Head of caudate nucleus (tissue), 42 donors: Measurements from ENCODE around the gene KRT25.

Experiments
- DNase-seq, 42 donors: peaks; one replicate each; pipeline versions ENCODE4 v3.0.0 to v3.0.0-alpha.2; 2020 to 2021; ENCODE audit warnings: mixed read lengths in 7 of 42
- intact Hi-C: fragments of 100-400 bp; cut with DNase I; formaldehyde crosslinking; loops from one replicate; pipeline ENCODE4 v1.15.0; 2022

Gene KRT25, protein sequence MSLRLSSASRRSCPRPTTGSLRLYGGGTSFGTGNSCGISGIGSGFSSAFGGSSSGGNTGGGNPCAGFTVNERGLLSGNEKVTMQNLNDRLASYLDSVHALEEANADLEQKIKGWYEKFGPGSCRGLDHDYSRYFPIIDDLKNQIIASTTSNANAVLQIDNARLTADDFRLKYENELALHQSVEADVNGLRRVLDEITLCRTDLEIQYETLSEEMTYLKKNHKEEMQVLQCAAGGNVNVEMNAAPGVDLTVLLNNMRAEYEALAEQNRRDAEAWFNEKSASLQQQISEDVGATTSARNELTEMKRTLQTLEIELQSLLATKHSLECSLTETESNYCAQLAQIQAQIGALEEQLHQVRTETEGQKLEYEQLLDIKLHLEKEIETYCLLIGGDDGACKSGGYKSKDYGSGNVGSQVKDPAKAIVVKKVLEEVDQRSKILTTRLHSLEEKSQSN

DNA sequence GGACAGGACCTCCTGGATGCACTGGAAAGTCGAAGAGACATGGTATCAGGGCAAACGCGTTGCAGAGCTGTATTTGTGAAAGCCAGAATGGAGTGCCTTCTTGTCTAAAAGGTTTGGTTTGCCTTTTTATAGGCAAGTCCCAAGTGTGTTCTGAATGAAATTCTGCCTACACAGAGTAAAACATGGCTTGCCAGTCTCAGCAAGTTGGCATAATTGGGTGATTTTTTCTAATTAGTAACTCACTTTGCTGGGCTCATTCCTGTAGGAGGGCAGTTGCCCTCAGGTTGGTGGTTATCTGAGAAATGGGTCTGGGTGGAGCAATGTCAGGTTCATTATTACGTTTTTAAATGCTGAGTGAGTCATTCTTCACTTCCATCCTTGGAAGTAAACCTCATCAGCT, at the start of gene KRT25:
Gene KRT25 (minus strand): TSS at position 101 of the 400 bp plus-strand sequence. CDS start 60 bp downstream, at position 41.
- intact Hi-C loops, result no loop called here

DNA sequence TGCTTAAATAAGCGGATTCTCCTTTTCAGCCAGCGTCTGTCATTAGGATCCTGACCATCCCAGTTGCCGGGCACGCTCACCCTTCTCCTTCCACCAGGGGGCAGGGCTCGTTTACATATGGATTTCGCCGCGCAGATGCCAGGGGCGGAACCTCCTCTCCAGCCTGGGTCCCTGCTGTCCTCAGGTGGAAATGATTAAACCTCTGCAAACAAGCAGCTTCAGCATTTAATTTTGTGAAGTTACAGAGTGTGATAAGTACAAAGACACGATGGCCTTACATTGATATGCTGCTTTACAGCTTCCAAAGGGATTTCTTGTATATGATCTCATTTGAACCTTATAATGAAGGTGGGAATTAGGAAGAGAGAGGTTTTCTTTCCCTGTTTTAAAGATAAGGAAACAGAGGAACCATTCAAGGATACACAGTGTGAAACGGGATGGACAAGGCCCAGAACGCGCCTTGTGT, 48.5 kb upstream of the KRT25 start:
- DNase-seq, result peak; percentile 28 to 82 (median 63)
- intact Hi-C loops, result no loop called here

More for the DNA sequence above, at the start of gene KRT25:
- no peak for DNase-seq

DNA sequence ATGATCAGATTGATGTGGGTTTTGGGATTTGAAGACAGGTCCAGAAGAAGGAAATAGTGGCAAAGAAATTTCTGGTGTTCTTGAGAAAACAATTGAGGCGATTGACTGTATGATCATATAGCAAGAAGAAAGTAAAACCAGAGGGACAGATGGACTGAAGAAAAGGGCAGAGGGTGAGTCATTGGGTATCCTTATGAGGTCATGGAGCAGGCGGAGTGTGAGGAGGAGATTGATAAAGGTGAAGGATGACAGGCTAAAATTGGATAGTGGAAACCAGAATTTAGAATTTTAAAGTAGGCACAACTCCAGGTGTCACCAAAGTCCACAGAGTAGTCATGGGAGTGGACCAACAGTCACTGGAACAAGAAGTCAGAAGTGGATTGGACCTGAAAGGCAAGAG, 46.0 kb upstream of the KRT25 start:
- intact Hi-C loops, result no loop called here
- no peak for DNase-seq

DNA sequence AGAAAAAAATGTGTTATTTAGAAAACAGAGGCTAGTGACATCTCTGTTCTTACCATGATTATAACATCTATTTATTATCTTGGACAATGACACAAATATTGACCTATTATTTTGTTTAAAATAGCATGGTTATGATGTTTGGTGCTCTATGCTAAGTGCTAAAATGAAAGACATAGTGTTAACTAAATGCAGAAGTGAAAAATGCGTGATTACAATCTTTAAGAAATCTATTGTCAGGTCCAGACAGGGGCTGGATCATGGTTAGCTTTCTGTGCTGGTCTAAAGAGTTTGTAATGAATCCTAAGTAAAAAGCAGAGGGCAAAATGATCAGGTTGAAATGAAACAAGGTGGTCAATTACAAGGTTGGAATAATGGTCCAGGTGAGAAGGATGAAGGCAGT, 45.2 kb upstream of the KRT25 start:
- DNase-seq, result no peak
- intact Hi-C loops, result no loop called here

DNA sequence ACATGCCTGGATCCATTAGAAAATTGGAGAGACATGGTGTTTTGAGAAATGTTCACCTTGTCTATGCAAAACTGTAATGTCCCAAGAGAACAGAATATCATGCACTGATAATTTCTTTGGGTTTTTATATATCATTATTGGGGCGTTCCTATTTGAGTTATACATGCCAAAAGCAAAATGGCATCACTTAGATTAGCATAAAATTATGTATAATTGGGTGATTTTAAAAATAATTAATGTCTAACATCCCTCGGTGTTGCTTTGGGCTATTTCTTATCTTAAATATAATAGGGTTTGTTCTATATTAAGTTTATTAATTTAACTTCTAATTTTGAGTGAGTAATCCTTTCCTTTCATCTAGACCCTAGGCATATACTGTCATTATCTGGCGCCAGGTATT, 44.7 kb upstream of the KRT25 start, which contains the start of gene KRT28:
Gene KRT28 (minus strand): TSS at position 101 of the 400 bp plus-strand sequence. CDS start 66 bp downstream, at position 35.
- no peak for DNase-seq
- intact Hi-C loops, result no loop called here

DNA sequence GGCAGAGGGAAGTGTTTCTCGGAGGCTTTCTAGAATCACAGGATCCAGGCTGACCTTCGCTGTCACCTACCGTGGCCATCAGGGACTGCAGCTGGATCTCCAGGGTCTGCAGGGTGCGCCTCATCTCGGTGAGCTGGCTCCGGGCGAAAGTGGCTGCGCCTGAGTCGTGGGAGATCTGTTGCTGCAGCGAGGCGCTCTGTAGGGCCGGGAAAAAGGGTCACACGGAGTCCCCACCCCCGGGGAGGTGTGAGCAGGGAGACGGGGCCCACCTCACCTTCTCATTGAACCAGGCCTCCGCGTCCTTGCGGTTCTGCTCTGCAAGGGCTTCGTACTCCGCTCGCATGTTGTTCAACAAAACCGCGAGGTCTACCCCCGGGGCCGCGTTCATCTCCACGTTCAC, 41.7 kb upstream of the KRT25 start:
- intact Hi-C loops, result no loop called here

DNA sequence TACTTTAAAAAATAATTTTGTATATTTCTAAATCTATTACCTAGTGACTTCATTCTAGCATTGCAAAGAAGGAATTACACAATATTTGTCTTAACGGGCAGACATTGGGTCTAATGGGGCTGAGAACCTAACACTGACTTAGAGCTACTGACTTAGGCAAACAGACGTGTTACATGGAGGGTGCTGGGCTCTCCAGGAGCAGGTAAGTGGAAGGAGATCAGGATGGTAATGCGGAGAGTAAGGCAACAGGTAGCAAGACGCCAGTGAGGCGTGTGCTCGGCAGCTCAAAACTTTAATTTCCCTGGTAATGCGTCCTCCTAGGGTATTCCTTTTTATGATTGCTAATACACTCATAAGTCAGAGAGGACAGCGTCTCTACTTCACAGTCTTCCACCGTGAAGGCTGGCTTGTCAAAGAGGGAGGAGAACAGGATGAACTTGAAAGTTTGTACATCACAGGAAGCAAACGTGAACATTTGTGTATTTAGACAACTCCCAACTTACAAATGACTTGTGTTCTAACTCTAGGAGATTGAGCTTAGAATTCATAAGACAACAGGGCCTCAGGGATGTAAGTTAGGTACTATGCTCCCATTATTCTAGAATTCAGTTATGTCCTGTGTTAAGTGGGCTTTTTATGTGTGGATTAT, 40.0 kb upstream of the KRT25 start:
- intact Hi-C loops, result no loop called here
- no peak for DNase-seq

More for the DNA sequence above, 41.7 kb upstream of the KRT25 start:
- no peak for DNase-seq

DNA sequence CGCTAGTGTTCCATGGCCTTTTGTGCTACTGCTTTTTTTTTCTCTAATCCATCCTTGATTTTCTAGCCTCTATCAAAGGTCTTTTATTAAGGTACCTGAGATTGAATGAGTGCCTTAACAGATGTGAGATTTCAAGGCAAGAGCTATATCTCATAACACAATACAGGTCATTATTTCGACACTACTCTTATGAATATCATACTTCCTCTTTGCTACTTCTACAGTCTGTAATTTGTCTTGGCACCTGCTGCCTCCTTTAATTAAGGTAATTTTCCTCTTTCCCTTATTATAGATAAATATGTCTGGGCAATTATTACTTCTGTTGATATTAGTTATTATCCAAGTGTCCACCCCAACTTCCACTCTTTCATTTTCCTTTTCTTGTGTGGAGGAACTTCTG, 39.3 kb upstream of the KRT25 start:
- intact Hi-C loops, result no loop called here
- DNase-seq, result no peak

DNA sequence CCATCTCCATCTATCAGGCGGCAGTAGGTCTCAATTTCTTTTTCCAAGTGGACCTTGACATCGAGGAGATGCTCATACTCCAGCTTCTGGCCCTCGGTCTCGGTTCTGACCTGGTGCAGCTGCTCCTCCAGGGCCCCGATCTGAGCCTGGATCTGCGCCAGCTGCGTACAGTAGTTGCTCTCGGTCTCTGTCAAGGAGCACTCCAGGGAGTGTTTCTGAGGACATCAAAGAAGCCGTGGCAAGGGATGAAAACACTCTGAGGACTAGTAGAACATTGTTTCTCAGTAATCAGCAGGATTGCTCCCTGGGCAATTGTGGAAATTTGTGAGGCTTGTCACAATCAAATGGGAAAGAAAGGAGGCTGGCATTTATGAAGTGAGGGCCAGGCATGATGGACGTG, 38.7 kb upstream of the KRT25 start:
- no peak for DNase-seq
- intact Hi-C loops, result no loop called here

DNA sequence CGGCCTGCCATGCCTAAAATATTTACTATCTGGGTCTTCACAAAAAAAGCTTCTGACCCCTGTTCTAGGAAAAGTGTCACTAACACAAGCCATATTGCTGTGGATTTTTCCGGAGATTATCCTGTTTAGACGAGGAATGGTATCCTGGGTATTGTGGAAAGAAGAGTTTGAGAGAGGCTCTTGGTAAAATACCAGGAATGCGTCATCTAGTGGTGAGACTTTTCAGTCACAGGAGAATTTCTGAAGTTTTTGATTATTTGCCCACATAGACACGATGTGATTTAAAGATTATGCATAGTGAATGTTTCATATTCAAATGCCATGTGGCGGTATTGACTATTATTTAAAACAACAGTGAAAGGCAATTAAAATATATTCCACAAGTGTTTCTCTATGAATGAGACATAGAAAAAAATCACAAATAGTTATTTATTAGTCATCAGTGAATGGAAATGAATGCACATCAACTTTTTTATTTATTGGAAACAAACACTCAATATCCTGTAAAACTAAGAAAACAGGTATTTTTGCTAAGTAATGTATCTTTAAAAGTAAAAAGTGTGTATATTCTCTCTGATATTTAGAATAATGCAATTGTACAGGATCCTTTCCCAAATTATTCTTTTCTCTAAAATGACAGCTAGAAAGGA, 36.8 kb upstream of the KRT25 start:
- intact Hi-C loops, result no loop called here

DNA sequence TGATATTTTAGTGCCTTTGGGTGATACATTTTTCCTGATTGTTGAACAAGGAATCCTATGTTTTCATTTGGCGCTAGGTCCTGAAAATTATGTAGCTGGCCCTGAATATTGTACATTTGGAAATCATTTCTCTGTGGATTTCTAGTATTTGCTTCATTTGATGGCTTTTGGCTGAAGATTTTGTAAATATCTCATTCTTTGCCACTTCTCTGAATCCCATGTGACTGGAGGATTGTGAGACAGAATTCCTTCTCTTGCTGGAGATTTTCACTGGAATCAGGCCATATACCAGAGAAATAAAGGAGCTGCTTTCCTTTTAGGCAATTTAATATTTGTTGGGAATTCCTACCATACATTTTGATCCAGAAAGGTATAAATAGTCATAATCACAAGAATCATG, 36.0 kb upstream of the KRT25 start:
- intact Hi-C loops, result no loop called here

More for the DNA sequence above, 36.8 kb upstream of the KRT25 start:
- no peak for DNase-seq

DNA sequence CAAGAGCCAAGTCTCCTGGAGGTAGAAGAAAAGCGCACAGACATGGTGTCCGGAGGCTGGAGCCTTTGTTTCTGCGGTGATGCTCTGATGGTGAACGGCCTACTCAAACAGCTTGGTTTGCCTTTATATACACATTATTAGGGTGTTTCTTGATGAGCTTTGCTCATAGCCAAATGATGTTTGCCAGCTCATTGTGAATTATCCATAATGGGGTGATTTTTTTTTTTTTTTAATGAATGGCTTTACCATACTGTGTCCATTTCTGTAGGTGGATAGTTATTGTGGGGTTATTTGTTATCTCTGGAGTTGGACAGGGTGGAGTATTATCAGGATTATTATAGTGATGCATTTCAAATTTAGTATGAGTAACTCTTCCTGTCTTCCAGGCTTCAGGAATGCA, 27.3 kb upstream of the KRT25 start, which contains the start of gene KRT27:
Gene KRT27 (minus strand): TSS at position 101 of the 400 bp plus-strand sequence. CDS start 57 bp downstream, at position 44.
- no peak for DNase-seq
- intact Hi-C loops, result no loop called here

More for the DNA sequence above, 36.0 kb upstream of the KRT25 start:
- DNase-seq, result no peak

DNA sequence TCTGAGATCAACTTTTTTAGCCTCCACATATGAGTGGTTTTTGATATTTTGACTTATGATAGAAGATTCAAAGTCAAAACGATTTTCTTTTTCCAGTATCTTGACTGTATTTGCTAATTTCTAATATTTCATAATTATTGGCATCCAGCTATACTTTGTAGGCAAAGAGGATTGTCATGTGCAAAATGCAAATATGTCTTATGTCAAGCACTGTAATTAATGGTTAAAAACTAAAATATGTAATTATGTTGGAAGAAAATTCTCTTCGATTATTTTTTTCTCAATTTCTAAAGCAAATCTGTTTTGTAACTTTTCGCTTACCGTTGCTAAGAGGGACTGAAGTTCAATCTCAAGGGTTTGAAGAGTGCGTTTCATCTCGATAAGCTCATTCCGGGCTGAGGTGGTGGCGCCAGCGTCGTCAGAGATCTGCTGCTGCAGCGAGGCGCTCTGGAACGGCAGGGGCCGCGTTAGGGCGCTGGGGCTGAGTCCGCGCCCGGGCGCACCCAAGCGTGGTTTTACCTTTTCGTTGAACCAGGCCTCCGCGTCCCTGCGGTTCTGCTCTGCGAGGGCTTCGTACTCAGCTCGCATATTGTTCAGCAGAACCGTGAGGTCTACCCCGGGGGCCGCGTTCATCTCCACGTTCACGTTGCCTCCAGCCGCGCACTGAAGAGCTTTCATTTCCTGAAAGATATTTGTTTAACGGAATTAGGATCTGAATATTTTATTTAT, 24.2 kb upstream of the KRT25 start:
- intact Hi-C loops, result no loop called here
- DNase-seq, result peak in 27 of 42 donors; percentile 8 to 66 (median 43)

DNA sequence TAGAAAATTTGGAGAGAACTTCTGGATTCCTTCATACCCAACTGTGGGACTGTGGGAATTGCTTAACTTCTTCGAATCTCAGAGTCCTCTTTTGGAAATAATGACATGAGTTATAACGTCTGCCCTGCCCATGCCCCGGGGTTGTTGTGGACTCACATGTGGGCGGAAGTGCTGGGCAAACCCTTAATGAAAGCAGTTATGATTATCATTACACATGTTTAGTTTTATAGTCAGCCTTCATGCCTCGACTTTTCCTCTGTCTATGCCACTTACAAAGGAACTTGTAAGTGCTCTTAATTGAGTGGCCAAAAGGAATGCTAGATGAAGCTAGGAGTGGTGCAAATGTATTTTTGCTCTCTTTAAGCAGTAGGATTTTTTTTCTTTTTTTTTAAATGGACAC, 23.3 kb upstream of the KRT25 start:
- intact Hi-C loops, result no loop called here
- DNase-seq, result no peak

DNA sequence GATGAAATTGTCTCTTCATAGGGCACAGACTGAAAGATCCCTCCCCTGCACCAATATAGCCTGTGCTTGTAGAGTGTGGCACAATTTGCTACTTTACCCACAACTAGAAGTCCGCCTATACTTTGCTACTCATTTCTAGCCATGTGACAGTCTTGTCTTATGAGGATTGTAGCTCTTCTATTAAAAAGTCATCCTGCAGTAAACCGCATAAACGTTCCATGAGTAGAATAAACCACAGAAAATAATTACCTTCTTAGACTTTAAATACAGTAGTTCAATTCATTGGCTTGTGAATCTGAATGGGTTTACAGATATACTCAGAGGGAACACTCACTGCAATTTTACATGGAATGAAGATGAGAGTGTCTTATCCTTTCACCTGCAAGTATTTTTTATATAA, 22.8 kb upstream of the KRT25 start:
- intact Hi-C loops, result no loop called here

DNA sequence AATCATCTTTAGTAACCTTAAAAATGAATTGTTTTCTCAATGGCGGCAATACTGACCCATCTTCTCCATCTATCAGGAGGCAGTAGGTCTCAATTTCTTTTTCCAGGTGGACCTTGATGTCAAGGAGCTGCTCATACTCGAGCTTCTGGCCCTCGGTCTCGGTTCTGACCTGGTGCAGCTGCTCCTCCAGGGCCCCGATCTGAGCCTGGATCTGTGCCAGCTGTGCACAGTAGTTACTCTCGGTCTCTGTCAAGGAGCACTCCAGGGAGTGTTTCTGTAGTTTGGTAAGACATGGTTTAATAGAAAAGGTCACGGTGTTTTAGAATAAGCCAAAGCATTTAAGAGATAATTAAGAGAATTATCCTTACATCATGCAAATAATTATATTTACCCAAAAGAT, 22.3 kb upstream of the KRT25 start:
- intact Hi-C loops, result no loop called here
- no peak for DNase-seq

More for the DNA sequence above, 22.8 kb upstream of the KRT25 start:
- no peak for DNase-seq

DNA sequence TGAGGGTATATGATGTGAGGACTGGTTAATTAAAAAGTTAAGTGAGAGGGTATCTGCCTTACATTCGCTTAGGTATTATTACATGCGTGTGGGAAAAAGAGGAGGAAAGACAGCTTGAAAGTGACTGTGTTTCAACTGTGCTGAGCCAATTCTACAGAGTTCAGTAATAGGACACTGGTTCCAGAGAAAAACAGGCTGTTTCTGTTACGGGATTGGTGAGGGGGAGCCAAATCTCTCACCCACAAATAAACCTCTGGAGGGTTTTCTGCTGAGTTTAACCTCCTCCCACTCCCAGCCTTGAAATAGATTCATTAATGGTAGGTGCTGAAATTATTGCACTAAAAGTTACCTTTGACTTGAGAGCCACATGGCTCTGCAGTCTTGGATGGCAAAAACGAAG, 20.8 kb upstream of the KRT25 start:
- intact Hi-C loops, result no loop called here
- peak in 1 of 42 donors; percentile 4 for DNase-seq

DNA sequence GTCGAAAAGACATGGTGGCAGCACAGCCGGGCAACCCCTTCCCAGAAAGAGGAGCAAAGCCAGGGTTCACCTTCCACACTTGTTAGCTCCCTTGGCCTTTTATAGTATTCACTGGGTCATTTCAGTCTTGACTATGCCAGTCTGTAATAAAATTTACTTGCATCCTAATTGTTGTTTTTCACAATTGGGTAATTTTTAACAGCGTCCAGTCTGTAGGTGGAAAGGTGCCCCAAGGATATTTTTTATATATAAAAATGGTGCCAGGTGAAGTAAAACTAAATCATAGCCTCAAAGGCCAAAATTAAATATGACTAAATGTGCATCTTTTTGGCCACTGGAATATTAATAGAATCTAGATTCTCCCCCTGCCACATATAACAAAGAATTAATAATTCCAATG, 17.0 kb upstream of the KRT25 start, which contains the start of gene KRT26:
Gene KRT26 (minus strand): TSS at position 101 of the 400 bp plus-strand sequence. CDS start 88 bp downstream, at position 13.
- intact Hi-C loops, result no loop called here
- DNase-seq, result no peak

DNA sequence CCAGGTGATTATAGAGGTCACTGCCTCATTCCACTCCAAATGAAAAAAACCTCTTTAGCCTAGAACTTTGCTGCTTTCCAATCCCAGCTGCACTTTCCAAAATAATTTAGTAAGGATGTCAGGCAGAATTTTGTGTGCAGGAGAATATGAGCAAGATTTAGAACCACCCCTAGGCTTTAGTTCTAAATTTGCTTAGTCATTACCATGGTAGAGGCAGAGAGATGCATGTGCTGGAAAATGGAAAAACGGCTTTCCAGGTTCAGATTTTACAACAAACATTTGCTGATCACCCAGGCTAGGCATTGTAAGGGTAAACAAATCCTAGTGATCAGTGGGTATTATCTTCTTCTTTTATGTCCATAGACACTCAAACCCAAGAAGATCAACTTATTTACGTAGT, 10.5 kb upstream of the KRT25 start:
- intact Hi-C loops, result no loop called here
- no peak for DNase-seq
